Progenitor cell of endocrine pancreas (in vitro differentiated cells): ENCODE measurements around the gene KDELR3. TPM values are rescaled to one million over a fixed set of nuclear protein-coding genes. Genes with fewer than 3 reads are reported as not detected.
"Not testable (repeated sequence)": the region's sequence is repeated elsewhere in the genome, so short reads cannot be mapped to it uniquely, and the experiment has no call there.

ENCODE experiments used
- DNase-seq: peaks from one replicate; pipeline ENCODE4 v3.0.0; 2021; ENCODE audit warnings: low spot score; ENCODE audit not compliant: unreplicated experiment
- H3K27ac Mint-ChIP-seq: 2 replicates; pipeline ENCODE4 v1.8.0; 2021; ENCODE audit warnings: mild to moderate bottlenecking, moderate library complexity, mixed read lengths
- H3K27me3 Mint-ChIP-seq: 2 replicates; pipeline ENCODE4 v1.8.0; 2021; ENCODE audit warnings: mixed read lengths
- H3K36me3 Mint-ChIP-seq: 2 replicates; pipeline ENCODE4 v1.8.0; 2022; ENCODE audit warnings: mixed read lengths; ENCODE audit not compliant: insufficient read depth
- H3K4me1 Mint-ChIP-seq: 2 replicates; pipeline ENCODE4 v1.8.0; 2021; ENCODE audit warnings: low read depth, mixed read lengths
- H3K4me3 Mint-ChIP-seq: 2 replicates; pipeline ENCODE4 v1.8.0; 2021; ENCODE audit warnings: low read depth, mild to moderate bottlenecking, moderate library complexity, mixed read lengths
- H3K9me3 Mint-ChIP-seq: 2 replicates; pipeline ENCODE4 v1.8.0; 2021; ENCODE audit warnings: low read depth, mixed read lengths
- CTCF ChIP-seq: fragments of 200-600 bp; sonication (generic); IDR thresholded peaks from one replicate; pipeline ENCODE4 v1.5.0; 2021; ENCODE audit warnings: antibody characterized with exemption, mild to moderate bottlenecking; ENCODE audit not compliant: unreplicated experiment
- total RNA-seq: library from RNA; stranded (reverse); gene quantifications from 2 replicates; pipeline ENCODE4 v1.2.1, GENCODE V29; 2021

The KDELR3 gene
- total RNA-seq, 1 donor from 2014 or later = 5.7 TPM

- no peak for TF ChIP-seq CTCF
- Mint-ChIP-seq H3K27ac (no peak overlapping the region), H3K36me3 (no peaks in the 10 kb centered on the region), H3K4me1 (peaks cover 16% of the 10 kb centered on the region), H3K27me3 (peaks cover 25% of the 10 kb centered on the region), H3K9me3 (no peaks in the 10 kb centered on the region), H3K4me3 (no peak overlapping the region)
- DNase-seq = no peak
Measured at GRCh38 chr22:38465673-38466490, 2.0 kb upstream of the KDELR3 start.

GRCh38 chr22:38467438-38467903 lies 425 bp upstream of the KDELR3 start:
- no peak for TF ChIP-seq CTCF
- Mint-ChIP-seq H3K27ac (peak overlapping the region; percentile 69), H3K9me3 (no peaks in the 10 kb centered on the region), H3K36me3 (no peaks in the 10 kb centered on the region), H3K4me3 (peak overlapping the region; percentile 76), H3K4me1 (peaks cover 14% of the 10 kb centered on the region), H3K27me3 (peaks cover 19% of the 10 kb centered on the region)
- no peak for DNase-seq

- no peaks in the 10 kb centered on the region for H3K9me3 Mint-ChIP-seq
- TF ChIP-seq CTCF = peak; percentile 51
- H3K27ac Mint-ChIP-seq = no peak overlapping the region
- peaks cover 19% of the 10 kb centered on the region for H3K27me3 Mint-ChIP-seq
- no peaks in the 10 kb centered on the region for H3K36me3 Mint-ChIP-seq
- peak overlapping the region; percentile 70 for H3K4me3 Mint-ChIP-seq
- H3K4me1 Mint-ChIP-seq = peaks cover 6% of the 10 kb centered on the region
- DNase-seq = no peak
Measured at GRCh38 chr22:38468443-38469305, 778 bp downstream of the KDELR3 start.

- DNase-seq = no peak
- Mint-ChIP-seq H3K27me3 (peaks cover 19% of the 10 kb centered on the region), H3K27ac (no peak overlapping the region), H3K9me3 (no peaks in the 10 kb centered on the region), H3K4me3 (no peak overlapping the region), H3K36me3 (no peaks in the 10 kb centered on the region), H3K4me1 (peaks cover 9% of the 10 kb centered on the region)
- TF ChIP-seq CTCF = no peak
Measured at GRCh38 chr22:38469306-38469781, 1.4 kb downstream of the KDELR3 start.

GRCh38 chr22:38470179-38470578 lies 2.3 kb downstream of the KDELR3 start:
- H3K4me3 Mint-ChIP-seq, H3K27ac Mint-ChIP-seq, DNase-seq: not testable (repeated sequence)

More at GRCh38 chr22:38470179-38470578, 2.3 kb downstream of the KDELR3 start:
- not testable (repeated sequence) for H3K9me3 Mint-ChIP-seq, H3K4me1 Mint-ChIP-seq, H3K36me3 Mint-ChIP-seq
- peaks cover 19% of the 10 kb centered on the region for H3K27me3 Mint-ChIP-seq
